ENCODE data around the gene OS9. TPM values are rescaled to one million over a fixed set of nuclear protein-coding genes. Genes with fewer than 3 reads are reported as not detected.

The OS9 gene
- total and polyA plus RNA-seq, 9 of the 15 experiments (the other 6 are each of a cell fraction or from before 2014, with no cell fraction given) = 4.6 to 105 (median 89.5) TPM

DNA sequence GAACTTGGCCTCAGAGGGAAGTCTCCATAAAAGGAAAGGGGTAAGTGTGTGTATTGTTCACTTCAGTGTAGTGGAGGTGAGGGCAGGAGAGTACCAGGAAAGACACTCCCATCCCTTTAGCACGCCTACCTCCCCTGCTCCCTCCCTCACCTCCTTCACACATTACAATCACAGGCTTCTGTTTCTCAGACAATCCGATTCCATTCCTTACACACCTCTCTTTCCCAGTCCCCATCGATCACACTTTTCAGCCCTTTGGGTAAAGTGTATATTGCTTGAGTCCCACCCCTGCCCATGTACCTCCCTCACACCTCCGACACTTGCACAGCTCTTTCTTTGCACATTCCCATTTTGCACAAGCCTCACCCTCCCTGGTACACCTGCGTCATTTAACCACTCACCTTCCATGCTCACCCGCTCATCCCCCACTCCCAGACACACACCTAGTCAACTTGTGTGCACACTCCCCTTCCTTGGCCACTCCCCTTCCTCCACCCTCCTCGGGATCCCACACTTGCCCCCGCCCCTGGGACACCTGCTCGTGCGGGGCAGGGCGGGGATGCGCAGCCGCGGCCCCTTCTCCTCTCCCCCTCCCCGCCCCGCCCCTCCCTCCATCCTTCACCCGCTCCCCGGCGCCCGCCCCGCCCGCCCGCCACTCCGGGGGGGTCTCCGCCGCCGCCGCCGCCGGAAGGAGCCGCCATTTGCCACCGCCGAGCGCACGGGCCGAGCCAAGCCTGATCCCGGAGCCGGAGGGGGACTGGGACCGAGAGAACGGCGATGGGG, 60.7 kb downstream of the OS9 start, which contains the start of gene MARCHF9 (continued):
- peak; percentile 18; the same call in 1 of the 2 replicates for TF ChIP-seq PKNOX1 (IDR thresholded peaks at IDR 0.05)
- no peak for TF ChIP-seq CREB3 (tag; conservative IDR thresholded peaks at IDR 0.05; ENCODE audit: low read depth)
- TF ChIP-seq, protein P1, sequence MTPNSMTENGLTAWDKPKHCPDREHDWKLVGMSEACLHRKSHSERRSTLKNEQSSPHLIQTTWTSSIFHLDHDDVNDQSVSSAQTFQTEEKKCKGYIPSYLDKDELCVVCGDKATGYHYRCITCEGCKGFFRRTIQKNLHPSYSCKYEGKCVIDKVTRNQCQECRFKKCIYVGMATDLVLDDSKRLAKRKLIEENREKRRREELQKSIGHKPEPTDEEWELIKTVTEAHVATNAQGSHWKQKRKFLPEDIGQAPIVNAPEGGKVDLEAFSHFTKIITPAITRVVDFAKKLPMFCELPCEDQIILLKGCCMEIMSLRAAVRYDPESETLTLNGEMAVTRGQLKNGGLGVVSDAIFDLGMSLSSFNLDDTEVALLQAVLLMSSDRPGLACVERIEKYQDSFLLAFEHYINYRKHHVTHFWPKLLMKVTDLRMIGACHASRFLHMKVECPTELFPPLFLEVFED (CRISPR knock-in tag; conservative IDR thresholded peaks at IDR 0.05) = peak; percentile 86; the same call in 1 of the 2 replicates
- no peak for TF ChIP-seq NR2C2 (CRISPR knock-in tag; IDR thresholded peaks at IDR 0.05)
- TF ChIP-seq NR2C2 (tag; IDR thresholded peaks at IDR 0.05) = no peak
- TF ChIP-seq ZNF512 (tag; IDR thresholded peaks at IDR 0.05) = no peak
- TF ChIP-seq, protein P2, sequence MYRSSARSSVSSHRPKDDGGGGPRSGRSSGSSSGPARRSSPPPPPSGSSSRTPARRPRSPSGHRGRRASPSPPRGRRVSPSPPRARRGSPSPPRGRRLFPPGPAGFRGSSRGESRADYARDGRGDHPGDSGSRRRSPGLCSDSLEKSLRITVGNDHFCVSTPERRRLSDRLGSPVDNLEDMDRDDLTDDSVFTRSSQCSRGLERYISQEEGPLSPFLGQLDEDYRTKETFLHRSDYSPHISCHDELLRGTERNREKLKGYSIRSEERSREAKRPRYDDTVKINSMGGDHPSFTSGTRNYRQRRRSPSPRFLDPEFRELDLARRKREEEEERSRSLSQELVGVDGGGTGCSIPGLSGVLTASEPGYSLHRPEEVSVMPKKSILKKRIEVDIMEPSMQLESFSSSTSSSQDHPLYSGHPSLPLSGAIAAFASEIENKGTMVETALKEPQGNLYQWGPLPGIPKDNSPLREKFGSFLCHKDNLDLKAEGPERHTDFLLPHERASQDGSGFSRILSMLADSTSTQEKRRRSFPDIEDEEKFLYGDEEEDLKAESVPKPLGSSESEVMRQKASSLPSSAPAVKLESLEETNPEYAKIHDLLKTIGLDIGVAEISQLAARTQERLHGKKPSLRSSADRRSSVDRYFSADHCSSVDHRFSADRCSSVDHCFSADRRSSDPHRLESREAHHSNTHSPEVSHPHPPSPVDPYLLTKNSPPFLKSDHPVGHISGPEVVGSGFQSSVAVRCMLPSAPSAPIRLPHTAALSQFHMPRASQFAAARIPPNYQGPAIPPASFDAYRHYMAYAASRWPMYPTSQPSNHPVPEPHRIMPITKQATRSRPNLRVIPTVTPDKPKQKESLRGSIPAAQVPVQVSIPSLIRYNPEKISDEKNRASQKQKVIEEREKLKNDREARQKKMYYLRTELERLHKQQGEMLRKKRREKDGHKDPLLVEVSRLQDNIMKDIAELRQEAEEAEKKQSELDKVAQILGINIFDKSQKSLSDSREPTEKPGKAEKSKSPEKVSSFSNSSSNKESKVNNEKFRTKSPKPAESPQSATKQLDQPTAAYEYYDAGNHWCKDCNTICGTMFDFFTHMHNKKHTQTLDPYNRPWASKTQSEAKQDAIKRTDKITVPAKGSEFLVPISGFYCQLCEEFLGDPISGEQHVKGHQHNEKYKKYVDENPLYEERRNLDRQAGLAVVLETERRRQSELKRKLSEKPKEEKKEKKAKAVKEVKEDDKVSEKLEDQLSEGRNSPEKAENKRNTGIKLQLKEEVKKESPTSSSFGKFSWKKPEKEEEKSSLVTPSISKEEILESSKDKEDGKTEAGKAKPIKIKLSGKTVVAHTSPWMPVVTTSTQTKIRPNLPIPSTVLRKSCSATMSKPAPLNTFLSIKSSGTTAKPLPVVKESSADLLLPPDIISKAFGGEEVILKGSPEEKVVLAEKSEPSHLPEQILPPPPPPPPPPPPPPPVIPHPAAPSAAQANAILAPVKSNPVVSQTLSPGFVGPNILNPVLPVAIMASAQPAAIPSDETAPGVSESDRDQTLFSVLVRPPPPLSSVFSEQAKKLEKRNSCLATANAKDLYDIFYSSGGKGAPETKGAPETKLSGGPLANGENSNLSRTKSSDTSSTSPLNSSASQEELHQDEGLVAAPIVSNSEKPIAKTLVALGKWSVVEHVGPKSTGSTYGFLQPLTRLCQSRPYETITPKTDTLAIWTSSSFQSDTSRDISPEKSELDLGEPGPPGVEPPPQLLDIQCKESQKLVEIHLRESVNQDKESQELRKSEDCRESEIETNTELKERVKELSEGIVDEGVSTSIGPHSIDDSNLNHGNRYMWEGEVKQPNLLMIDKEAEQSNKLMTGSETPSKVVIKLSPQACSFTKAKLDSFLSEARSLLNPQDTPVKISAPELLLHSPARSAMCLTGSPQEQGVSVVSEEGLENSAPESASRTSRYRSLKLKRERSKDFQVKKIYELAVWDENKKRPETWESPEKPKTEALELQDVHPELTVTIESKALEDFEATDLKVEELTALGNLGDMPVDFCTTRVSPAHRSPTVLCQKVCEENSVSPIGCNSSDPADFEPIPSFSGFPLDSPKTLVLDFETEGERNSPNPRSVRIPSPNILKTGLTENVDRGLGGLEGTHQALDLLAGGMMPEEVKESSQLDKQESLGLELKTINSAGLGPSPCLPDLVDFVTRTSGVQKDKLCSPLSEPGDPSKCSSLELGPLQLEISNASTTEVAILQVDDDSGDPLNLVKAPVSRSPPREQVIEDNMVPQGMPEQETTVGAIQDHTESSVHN (IDR thresholded peaks at IDR 0.05; ENCODE audit: borderline replicate concordance in 1 of 2, low read depth in 1 of 2) = no peak
- no peak for TF ChIP-seq MYBL2 (IDR thresholded peaks at IDR 0.05; ENCODE audit: low read depth)
- no peak for TF ChIP-seq MYBL2 (CRISPR knock-in tag; IDR thresholded peaks at IDR 0.05; ENCODE audit: borderline replicate concordance)
- TF ChIP-seq CBX1 (IDR thresholded peaks at IDR 0.05; ENCODE audit: low read depth) = no peak
- TF ChIP-seq NFXL1 (CRISPR knock-in tag; IDR thresholded peaks at IDR 0.05) = no peak
- no peak for TF ChIP-seq MECOM (CRISPR knock-in tag; IDR thresholded peaks at IDR 0.05)
- no peak for TF ChIP-seq SRF (CRISPR knock-in tag; IDR thresholded peaks at IDR 0.05)
